ENCODE results near the gene SHC4. TPM values are rescaled to one million over a fixed set of nuclear protein-coding genes. Genes with fewer than 3 reads are reported as not detected.

Gene SHC4
- total and polyA plus RNA-seq, 2 of the 13 experiments (the other 11 are each of a cell fraction or from before 2014, with no cell fraction given) = 0.04 TPM; not detected in 1

- TF ChIP-seq SRSF4 (IDR thresholded peaks at IDR 0.05; ENCODE audit: low read depth, low read length, poor library complexity, severe bottlenecking) (no peak), PHF20 (CRISPR knock-in tag; IDR thresholded peaks at IDR 0.05) (peak; percentile 87), ZIK1 (CRISPR knock-in tag; IDR thresholded peaks at IDR 0.05; ENCODE audit: borderline replicate concordance, low read depth) (no peak), LBX2 (CRISPR knock-in tag; IDR thresholded peaks at IDR 0.05; ENCODE audit: borderline replicate concordance) (no peak), GTF2F1 (IDR thresholded peaks at IDR 0.05; ENCODE audit: low read length) (no peak), HDAC1 (CRISPR knock-in tag; IDR thresholded peaks at IDR 0.05) (peak; percentile 98), ATF1 (CRISPR knock-in tag; IDR thresholded peaks at IDR 0.05) (peak; percentile 84), ZBTB1 (CRISPR knock-in tag; IDR thresholded peaks at IDR 0.05; ENCODE audit: borderline replicate concordance) (no peak), RBAK (CRISPR knock-in tag; IDR thresholded peaks at IDR 0.05) (no peak), ZNF609 (CRISPR knock-in tag; IDR thresholded peaks at IDR 0.05; ENCODE audit: borderline replicate concordance) (0 out of 2 replicates have a peak, but pooled peaks have one; percentile 25), TBL1XR1 (IDR thresholded peaks at IDR 0.05; ENCODE audit: borderline replicate concordance, low read length, partially characterized antibody) (peak; percentile 15), PRDM15 (CRISPR knock-in tag; IDR thresholded peaks at IDR 0.05) (no peak), FOXJ3 (CRISPR knock-in tag; IDR thresholded peaks at IDR 0.05; ENCODE audit: borderline replicate concordance) (no peak), KLF9 (CRISPR knock-in tag; IDR thresholded peaks at IDR 0.05; ENCODE audit: low read depth) (no peak), SALL1 (CRISPR knock-in tag; IDR thresholded peaks at IDR 0.05) (peak; percentile 72), RFX3 (CRISPR knock-in tag; IDR thresholded peaks at IDR 0.05) (no peak), ARNT (IDR thresholded peaks at IDR 0.05) (no peak), PAWR (CRISPR knock-in tag; IDR thresholded peaks at IDR 0.05; ENCODE audit: borderline replicate concordance) (no peak), TIGD3 (CRISPR knock-in tag; IDR thresholded peaks at IDR 0.05; ENCODE audit: borderline replicate concordance) (no peak), KLF11 (CRISPR knock-in tag; IDR thresholded peaks at IDR 0.05) (no peak)
Observed at GRCh38 chr15:48810414-48811324, 153.1 kb downstream of the SHC4 start, which contains the start of gene CEP152 (continued).
